GM19328 (cell line): ENCODE results near the gene MAST3.
"Not testable (repeated sequence)": the region's sequence is repeated elsewhere in the genome, so short reads cannot be mapped to it uniquely, and the experiment has no call there.

Experiments used
- ATAC-seq: cut with Tn5 transposase; IDR thresholded peaks from one replicate; pipeline ENCODE4 v1.9.1; 2021; ENCODE audit warnings: mild to moderate bottlenecking, moderate library complexity; ENCODE audit not compliant: unreplicated experiment

The MAST3 gene

DNA sequence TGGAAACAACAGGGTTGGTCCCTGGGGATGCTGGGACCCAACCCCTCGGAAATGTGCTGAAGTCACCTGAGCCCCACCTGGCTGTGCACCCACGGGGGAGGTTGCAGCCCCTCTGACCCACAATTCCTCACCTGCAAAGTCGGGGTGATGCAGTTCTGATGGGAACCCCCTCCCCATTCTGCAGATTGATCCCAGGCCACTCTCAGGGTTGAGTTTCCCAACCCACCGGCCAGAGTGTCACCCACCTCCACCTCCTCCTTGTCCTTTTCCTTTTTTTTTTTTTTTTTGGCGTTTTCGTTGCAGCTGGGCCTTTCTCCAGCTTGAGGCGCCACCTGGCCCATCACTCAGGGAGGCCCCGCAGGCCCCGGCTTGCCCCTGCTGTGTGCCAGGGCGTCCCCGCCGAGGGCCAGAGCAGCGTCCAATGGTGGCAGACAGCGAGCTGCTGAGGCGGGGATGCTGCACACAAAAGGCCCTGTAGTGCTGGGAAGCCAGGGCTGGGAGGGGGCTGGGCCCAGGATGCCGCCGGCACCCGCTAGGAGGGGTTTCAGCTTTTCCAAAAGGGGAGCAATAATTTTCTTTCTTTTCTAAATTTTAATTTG is 60.0 kb downstream of the MAST3 start:
- no peak for ATAC-seq

DNA sequence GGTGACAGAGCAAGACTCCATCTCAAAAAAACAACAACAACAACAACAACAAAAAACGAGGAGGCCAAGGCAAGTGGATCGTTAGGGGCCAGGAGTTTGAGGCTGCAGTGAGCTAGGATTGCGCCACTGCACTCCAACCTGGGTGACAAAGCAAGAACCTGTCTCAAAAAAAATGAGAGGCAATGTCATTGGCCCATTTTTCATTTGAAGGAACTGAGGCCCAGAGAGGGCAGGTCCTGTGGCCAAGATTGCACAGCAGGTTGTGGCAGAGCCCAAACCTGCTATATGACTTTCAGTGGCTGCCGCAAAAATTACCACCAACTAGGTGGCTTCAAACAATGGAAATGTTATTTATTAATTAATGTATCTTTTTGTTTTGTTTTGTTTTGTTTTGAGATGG is 60.9 kb downstream of the MAST3 start:
- no peak for ATAC-seq

DNA sequence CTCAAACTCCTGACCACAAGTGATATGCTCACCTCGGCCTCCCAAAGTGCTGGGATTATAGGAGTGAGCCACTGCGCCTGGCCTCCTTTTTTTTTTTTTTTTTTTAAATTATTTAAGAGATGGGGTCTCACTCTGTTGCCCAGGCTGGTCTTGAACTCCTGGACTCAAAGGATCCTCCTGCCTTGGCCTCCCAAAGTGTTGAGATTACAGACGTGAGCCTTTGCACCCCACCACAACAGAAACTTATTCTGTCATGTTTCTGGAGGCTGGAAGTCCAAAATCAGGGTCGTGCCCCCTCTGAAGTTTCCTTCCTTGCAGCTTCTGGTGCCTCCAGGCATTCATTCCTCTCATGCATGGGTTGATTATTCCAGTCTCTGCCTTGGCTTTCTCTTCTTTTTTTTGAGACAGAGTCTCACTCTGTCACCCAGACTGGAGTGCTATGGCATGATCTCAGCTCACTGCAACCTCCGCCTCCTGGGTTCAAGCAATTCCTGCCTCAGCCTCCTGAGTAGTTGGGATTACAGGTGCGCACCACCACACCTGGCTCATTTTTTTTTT is 61.6 kb downstream of the MAST3 start:
- not testable (repeated sequence) for ATAC-seq

DNA sequence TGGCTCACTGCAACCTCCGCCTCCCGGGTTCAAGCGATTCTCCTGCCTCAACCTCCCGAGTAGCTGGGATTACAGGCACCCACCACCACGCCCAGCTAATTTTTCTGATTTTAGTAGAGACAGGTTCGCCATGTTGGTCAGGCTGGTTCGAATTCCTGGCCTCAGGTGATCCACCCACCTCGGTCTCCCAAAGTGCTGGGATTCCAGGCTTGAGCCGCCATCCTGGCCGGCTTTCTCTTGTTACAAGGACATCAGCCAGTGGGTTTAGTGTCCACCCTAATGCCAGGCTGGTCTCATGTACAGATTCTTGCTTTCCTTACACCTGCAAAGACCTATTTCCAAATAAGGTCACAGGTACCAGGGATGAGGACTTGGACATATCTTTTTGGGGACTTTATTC is 62.2 kb downstream of the MAST3 start:
- ATAC-seq, result no peak

DNA sequence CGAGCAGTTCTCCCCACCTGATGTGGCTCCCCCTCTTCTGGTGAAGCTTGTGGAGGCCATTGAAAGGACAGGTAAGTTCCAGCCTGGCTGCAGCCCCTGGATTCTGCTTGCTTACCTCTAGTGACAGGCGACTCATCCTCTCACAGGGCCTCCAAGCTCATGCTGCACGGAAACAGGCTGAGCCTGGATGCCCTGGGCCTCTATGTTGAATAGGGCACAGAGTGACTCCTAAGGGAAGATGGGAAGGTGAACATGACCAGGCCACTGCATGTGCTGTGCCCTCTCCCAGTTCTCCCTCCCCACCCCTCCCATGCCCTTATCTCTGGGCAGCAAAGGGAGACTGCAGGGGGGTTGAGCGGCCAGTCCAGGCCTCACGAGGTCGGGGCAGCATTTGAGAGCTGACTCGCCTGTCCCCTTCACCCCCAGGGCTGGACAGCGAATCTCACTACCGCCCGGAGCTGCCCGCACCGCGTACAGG is 63.0 kb downstream of the MAST3 start:
- no peak for ATAC-seq

DNA sequence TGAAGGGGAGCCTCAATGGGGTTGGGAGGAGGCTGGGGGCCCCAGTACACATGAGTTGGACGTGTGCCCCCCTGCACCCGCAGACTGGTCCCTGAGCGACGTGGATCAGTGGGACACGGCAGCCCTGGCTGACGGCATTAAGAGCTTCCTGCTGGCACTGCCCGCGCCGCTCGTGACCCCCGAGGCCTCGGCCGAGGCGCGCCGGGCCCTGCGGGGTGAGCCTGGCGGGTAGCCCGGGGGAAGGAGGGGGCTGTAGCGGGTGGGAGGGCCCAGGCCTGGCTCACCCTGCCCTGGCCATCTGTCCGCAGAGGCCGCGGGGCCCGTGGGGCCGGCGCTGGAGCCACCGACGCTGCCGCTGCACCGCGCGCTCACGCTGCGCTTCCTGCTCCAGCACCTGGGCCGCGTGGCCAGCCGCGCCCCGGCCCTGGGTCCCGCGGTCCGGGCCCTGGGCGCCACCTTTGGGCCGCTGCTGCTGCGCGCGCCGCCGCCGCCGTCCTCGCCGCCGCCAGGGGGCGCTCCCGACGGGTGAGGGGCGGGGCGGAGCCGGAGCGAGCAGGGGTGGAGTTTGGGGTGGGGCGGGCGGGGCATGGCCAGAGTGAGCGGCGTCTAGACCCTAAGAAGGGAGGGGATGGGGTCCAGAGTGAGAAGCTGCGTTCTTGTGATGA is 63.5 kb downstream of the MAST3 start:
- peak; percentile 68 for ATAC-seq

DNA sequence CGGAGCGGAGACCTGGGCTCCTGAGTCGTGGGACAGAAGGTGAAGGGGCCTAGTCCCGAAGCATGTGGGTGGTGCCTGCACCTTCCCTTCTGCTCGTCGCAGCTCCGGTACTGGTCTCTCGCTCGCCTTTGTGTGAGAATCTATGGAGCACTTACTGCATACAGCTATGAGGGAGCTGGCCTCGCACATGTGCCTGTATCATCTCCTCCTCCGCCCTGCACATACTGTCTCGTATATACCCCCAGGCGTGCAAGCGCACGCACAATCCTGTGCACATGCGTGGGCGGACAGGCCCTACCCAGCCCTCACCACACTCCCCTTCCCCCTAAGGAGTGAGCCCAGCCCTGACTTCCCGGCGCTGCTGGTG is 64.0 kb downstream of the MAST3 start:
- ATAC-seq, result no peak

DNA sequence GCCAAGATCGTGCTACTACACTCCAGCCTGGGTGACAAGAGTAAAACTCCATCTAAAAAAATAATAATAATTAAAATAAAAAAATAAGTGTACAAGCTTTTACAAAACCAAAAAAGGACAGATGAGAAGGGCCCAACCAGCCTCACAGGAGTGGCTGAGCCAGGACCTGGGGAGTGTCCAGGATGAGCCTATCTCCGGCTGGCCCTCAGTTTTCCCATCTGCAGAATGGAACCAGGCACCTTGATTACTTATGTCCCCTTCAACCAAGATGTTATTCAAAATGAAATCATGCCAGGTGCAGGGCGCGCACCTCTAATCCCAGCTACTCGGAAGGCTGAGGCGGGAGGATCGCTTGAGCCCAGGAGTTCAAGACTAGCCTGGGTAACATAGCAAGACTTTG is 66.5 kb downstream of the MAST3 start:
- ATAC-seq, result no peak

DNA sequence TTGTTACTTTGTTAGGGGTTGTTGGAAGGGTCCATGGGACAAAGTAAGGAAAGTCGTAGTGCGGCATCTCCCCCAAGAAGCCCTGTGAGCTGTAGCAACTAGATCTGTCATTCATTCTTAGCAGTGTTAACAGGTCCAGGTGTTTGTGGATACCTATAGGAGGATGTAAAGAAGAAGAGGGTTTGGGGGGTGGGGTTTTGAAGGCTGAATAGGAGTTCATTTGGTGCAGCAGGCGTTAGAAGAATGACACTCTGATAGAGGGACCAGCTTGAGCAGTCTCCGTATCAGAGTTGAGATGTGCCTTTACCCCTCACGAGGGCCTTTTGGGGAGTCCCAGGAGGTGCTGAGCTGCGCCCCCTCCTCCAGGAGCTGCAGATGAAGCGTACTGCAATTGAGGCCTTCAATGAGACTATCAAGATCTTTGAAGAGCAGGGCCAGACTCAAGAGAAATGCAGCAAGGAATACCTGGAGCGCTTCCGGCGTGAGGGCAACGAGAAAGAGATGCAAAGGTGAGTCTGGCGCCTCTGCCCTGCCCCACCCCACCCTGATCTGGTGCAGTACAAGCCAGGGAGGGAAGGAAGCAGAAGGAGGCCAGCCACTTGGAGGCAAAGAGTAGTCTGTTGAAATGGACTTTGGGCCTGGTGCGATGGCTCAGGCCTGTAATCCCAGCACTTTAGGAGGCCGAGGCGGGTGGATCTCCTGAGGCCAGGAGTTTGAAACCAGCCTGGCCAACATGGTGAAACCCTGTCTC is 68.4 kb downstream of the MAST3 start:
- no peak for ATAC-seq

DNA sequence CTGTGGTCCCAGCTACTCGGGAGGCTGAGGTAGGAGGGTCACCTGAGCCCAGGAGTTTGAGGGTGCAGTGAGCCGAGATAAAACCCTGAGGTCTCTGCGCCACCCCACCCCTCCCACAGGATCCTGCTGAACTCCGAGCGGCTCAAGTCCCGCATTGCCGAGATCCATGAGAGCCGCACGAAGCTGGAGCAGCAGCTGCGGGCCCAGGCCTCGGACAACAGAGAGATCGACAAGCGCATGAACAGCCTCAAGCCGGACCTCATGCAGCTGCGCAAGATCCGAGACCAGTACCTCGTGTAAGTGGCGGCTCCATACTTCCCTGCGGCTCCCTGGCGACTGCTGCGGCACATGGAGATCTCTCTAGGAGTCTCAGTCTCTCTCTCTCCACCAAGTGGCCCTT is 69.4 kb downstream of the MAST3 start:
- no peak for ATAC-seq

DNA sequence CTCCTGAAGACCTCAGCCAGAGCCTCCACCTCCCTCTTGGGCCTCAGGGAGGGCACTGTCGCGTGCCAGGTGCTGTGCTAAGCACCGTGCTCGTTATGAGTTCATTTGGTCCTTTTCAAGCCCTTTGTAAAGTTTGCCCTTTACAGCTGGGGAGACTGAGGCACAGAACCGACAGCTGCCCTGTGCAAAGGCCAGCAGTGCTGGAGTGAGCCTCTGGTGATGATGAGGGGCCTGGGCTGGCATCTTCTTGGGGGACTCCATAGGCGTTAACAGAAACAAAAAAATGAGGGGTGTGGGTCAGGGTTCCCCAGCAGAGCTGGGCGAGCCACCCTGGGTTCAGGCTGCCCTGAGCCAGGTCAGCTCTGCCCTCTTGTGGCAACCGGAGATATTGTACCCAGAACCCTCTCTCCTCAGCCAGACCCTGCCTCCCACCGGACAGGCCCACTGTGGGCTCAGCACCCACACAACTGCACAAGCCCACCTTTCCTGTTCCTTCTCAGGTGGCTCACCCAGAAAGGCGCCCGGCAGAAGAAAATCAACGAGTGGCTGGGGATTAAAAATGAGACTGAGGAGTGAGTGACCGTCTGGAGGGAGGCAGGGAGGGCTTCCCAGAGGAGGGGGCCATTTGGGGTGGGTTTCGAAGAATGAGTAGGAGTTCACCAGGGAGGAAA is 70.5 kb downstream of the MAST3 start:
- ATAC-seq, result no peak

DNA sequence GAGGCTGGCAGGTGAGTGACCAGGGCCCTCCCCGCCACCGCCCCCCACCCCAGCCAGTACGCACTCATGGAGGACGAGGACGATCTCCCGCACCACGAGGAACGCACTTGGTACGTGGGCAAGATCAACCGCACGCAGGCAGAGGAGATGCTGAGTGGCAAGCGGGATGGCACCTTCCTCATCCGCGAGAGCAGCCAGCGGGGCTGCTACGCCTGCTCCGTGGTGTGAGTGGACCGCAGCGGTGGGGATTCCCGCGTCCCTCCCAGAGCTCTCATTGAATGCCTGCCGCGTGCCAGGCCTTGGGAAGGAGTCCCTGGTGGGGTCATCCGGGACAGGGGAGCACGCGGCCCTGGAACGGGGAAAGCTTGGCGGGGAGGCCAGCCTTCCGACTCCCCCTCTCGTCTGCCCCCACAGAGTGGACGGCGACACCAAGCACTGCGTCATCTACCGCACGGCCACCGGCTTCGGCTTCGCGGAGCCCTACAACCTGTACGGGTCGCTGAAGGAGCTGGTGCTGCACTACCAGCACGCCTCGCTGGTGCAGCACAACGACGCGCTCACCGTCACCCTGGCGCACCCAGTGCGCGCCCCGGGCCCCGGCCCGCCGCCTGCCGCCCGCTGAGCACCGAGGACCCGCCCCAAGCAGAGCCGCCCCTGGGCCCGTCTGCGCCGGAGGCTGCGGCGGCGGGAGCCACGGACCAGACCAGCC is 71.2 kb downstream of the MAST3 start:
- ATAC-seq, result no peak

DNA sequence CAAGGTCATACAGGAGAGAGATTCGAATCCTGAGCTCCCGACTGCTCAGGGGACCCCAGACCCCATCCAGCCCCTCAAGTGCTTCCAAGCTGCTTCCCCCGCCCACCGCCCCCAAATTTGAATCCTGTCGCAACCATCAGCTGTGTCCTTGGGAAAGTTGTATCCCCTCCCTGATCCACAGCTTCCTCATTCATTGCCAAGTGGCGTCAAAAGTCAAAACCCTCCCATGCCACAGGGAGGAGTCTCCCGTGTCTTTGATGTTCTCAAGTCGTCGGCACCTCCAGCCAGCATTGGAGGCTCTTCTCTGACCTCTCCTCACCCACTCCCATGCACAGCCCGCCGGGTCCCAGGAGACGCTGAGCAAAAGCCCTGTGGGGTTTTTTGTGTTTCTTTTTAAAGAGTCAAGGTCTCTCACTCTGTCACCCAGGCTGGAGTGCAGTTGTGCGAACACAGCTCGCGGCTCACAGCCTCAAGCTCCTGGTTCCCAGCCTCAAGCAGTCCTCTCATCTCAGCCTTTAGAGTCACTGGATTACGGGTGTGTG is 73.2 kb downstream of the MAST3 start:
- ATAC-seq, result no peak

DNA sequence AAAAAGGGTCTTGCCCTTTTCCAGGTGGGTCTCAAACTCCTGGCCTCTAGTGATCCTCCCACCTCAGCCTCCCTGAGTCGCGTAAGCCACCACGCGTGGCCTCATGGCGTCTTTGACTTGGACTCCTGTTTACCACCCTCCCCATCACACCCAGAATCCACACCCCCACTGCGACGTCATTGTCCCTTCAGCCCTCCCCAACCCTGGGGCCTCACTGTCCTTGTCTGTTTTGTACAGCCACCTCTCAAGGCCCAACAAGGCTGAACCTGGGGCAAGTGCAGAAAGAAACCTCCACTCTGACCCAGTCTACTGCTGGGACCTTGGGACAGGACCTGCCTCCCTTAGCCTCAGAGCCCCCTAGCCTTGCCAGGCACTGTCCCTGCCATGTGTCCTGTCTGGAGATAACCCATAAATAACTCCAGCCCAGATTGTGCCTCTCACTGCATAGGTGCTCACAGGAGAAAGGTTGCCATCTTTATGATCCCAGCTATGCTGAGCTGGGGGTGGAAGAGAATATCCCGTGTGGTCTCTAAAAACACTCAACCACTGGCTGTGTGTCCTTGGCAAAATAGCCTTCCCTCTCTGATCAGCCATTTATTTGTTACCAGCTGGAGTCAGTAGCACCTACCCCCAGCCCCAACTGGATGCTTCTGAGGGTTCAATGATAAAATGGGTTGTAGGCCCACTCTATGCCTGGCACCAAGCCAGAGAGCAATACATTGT is 74.2 kb downstream of the MAST3 start:
- no peak for ATAC-seq

DNA sequence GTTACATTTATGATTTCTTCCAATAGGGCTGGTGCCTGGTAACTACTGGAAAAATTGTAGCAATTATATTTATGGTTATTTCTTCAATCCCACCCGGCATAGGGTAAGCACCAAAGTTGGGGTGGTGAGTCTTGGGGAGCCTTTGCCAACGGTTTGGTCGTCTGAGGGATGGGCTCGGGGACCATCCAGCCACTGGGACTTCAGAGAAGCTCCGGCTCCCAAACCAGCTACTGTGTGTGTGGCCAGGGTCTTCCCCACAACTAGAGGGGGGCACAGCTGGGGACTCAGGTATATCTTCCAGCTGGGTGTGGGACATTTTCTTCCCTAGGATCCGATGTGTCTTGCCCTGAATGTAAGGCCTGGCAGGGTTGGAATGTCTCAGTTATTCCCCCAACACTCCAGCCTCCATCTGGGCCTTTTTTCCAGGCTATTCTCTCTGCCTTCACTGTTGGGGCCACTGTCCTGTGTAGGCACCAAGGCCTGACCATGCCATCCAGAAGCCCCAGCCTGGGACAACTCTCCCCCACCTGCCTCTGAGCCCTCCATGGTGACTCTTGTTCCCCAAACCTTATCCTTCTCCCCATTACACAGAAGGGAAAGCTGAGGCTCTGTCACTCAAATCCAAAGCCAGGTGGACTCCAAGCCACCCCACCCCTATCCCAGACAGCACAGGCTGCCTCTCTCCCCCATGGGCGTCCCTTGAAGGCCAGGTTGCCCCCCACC is 74.9 kb downstream of the MAST3 start:
- no peak for ATAC-seq

DNA sequence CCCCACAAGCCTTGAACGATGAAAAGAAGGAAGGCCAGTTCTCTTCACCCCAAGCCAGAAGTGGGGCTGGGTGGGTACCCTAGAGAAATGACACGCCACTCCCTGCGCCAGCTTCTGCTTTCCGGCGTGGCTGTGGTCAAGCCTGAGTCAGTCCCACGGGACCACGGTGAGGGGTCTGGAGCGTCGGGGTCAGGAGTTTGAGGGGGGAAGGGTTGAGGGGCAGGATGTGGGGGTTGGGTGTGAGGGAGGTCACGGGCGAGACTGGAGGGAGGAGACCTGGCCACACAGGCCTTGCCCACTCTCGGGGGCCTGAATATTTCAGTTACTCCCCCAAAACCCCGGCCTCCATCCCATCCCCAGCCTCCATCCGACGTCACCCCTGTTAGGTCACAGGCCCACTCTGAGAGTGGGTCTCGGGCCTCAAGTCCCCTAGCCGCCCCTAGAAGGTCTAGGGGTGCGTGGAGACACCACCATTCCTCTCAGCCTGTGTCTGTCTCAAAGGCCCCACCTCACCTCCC is 75.5 kb downstream of the MAST3 start:
- no peak for ATAC-seq

DNA sequence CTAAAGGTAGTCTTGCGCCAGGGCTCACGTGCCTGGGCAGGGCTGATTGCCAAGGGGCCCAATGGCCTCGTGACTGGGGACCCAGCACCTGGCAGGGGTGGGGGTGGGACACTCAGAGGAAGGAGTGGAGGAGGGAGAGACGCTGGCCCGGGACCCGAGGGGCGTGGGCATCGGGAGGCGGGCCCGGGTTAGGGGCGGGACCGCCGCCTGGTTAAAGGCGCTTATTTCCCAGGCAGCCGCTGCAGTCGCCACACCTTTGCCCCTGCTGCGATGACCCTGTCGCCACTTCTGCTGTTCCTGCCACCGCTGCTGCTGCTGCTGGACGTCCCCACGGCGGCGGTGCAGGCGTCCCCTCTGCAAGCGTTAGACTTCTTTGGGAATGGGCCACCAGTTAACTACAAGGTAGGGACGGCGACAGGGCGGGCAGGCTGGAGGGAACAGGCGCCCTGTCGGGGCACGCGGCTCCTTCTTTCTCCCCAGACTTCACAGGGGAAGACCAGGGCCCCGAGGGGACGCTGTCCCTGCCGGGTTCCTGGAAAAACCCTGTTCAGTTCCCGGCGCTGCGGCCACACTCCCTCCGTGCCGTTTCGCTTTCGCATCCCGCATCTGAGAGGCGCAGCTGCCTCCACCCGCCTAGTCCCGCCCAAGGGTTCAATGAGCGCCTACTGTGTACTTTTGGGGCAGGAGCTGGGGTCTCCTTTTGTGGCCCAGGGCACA is 76.2 kb downstream of the MAST3 start, which contains the start of gene IFI30:
TSS of gene IFI30 (plus strand) at position 242 of the 717 bp plus-strand sequence. CDS start at position 271, 29 bp downstream.
- ATAC-seq, result no peak

DNA sequence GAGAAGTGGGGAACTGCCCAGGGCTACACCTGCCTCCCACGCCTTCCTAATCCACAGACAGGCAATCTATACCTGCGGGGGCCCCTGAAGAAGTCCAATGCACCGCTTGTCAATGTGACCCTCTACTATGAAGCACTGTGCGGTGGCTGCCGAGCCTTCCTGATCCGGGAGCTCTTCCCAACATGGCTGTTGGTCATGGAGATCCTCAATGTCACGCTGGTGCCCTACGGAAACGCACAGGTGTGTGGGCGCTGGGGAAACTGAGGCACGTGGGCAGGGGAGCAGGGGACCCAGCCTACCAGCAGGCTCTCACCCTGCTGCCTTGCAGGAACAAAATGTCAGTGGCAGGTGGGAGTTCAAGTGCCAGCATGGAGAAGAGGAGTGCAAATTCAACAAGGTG is 77.4 kb downstream of the MAST3 start:
- no peak for ATAC-seq
